Esophagus squamous epithelium (tissue), 5 donors: ENCODE results near the gene TMEM59L. TPM values are rescaled to one million over a fixed set of nuclear protein-coding genes. Genes with fewer than 3 reads are reported as not detected.

Experiments
- DNase-seq: peaks from one replicate; lab custom pipeline; 2025; lab: John Stamatoyannopoulos, UW
- H3K27ac ChIP-seq, 4 donors: fragments of 200-600 bp; sonication (generic); one replicate each; pipeline ENCODE4 v1.5.1; 2016 to 2019; ENCODE audit warnings: mild to moderate bottlenecking in 1 of 4
- H3K27me3 ChIP-seq, 4 donors: fragments of 200-600 bp; sonication (generic); 1 replicate in 3 of 4; 2 replicates in 1 of 4; pipeline versions ENCODE4 v1.5.1 to v1.6.0; 2017 to 2021; ENCODE audit warnings: antibody characterized with exemption in 1 of 4
- H3K36me3 ChIP-seq, 3 donors: fragments of 200-600 bp; sonication (generic); one replicate each; pipeline ENCODE4 v1.5.1; 2016 to 2019
- H3K4me1 ChIP-seq, 3 donors: fragments of 200-600 bp; sonication (generic); one replicate each; pipeline ENCODE4 v1.5.1; 2017 to 2019
- H3K4me3 ChIP-seq, 4 donors: fragments of 200-600 bp; sonication (generic); 1 replicate in 3 of 4; 2 replicates in 1 of 4; pipeline ENCODE4 v1.5.1; 2016 to 2019; ENCODE audit warnings: mild to moderate bottlenecking in 2 of 4, moderate library complexity in 1 of 4
- H3K9me3 ChIP-seq, 3 donors: fragments of 200-600 bp; sonication (generic); one replicate each; pipeline ENCODE4 v1.5.1; 2016 to 2019
- POLR2A ChIP-seq, 4 donors: fragments of 450-650 bp; IDR thresholded peaks; one replicate each; pipeline ENCODE4 v1.6.1; 2017; ENCODE audit warnings: antibody characterized with exemption in 4 of 4, mild to moderate bottlenecking in 4 of 4, moderate library complexity in 3 of 4
- WGBS, 2 donors: methylation state at CpG; one replicate each; pipeline ENCODE4 v1.1.5; 2018; 5-methylcytosine and 5-hydroxymethylcytosine counted together
- intact Hi-C: fragments of 100-400 bp; cut with DNase I; formaldehyde crosslinking; loops from one replicate; pipeline ENCODE4 v1.15.0; 2022
- total RNA-seq, 4 donors: library from RNA; depleted of rRNA; stranded (reverse); fragments of >200 nt; gene quantifications; one replicate each; pipeline ENCODE4 v1.1.0, GENCODE V29; 2016
- TF ChIP-seq, protein P1 (sequence below), 6 experiments: fragments of 450-650 bp in 4 of 6; fragments of 200-600 bp in 2 of 6; sonication (generic) in 2 of 6; IDR thresholded peaks; one replicate each; pipeline ENCODE4 v1.5.1; 2016 to 2019; ENCODE audit warnings: antibody characterized with exemption in 6 of 6, mild to moderate bottlenecking in 4 of 6, moderate library complexity in 4 of 6
- donor health status: DM: yes; HTN: yes; CAD: no.

The TMEM59L gene
- total RNA-seq, 4 donors from 2014 or later, result 0.18 to 2.7 TPM; not detected in 2

GRCh38 chr19:18603255-18603957 lies 9.3 kb upstream of the TMEM59L start:
- H3K4me3 ChIP-seq, result peak overlapping the region in 2 of 4 donors; percentile 49 to 63

DNA sequence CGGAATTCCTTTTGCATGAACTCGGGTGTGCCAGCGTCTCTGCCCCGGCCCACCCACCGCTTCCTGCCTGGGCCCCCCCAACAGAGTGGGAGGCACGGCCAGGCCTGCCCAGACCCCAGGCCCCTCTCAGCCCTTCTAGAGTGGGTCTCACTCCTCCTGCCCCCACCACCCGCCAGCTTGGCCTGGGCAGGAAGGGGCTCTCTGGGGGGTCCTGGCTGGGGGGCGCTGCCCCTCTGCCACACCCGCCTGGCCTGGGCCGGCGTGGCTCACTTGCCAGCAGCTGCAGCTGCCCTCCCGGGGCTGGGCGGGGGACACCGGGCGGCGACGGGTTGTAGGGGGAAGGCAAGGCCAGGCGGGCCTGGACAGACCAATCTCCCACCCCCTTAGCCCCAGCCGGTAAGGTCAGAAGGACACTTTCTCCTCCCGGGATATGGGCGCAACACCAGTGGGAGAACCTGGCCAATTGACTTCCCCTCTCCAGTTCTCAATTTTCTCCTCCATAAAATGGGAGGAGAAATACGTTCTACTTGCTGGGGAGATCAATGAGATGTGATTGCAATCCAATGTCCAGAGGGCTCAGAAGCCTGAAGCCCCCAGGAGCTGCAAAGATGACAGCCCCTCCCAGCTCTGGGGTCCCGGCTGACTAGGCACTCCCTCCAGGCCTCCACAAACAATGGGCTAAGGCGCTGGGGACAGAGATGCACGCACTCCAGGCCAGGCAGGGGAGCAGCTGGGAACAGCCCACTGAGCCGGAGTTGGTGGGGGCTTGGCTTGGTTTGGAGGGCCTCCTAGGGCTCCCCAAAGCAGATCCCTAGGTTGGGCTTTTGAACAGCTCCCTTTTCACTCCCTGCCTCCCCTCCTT lies 8.5 kb upstream of the TMEM59L start:
- Histone ChIP-seq H3K27me3 (peaks cover 4 to 96% (median 9%) of the 10 kb centered on the region in 4 donors), H3K9me3 (no peaks in the 10 kb centered on the region), H3K4me1 (peaks cover 16 to 48% (median 21%) of the 10 kb centered on the region in 3 donors), H3K27ac (peak overlapping the region in 2 of 4 donors; percentile 60 to 65), H3K4me3 (peak overlapping the region in 2 of 4 donors; percentile 49 to 63), H3K36me3 (no peaks in the 10 kb centered on the region)
- intact Hi-C loops, result no loop called here
- TF ChIP-seq, protein P1, sequence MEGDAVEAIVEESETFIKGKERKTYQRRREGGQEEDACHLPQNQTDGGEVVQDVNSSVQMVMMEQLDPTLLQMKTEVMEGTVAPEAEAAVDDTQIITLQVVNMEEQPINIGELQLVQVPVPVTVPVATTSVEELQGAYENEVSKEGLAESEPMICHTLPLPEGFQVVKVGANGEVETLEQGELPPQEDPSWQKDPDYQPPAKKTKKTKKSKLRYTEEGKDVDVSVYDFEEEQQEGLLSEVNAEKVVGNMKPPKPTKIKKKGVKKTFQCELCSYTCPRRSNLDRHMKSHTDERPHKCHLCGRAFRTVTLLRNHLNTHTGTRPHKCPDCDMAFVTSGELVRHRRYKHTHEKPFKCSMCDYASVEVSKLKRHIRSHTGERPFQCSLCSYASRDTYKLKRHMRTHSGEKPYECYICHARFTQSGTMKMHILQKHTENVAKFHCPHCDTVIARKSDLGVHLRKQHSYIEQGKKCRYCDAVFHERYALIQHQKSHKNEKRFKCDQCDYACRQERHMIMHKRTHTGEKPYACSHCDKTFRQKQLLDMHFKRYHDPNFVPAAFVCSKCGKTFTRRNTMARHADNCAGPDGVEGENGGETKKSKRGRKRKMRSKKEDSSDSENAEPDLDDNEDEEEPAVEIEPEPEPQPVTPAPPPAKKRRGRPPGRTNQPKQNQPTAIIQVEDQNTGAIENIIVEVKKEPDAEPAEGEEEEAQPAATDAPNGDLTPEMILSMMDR (IDR thresholded peaks at IDR 0.05), result no peak
- TF ChIP-seq POLR2A (IDR thresholded peaks at IDR 0.05), result no peak
- DNase-seq, result no peak
- 39 to 60% methylated on average over 4 to 8 of the region's 26 CpGs for WGBS, 2 donors

More at GRCh38 chr19:18603255-18603957, 9.3 kb upstream of the TMEM59L start:
- 51 to 62% methylated on average over 7 of the region's 32 CpGs for WGBS, 2 donors
- Histone ChIP-seq H3K27me3 (peaks cover 4 to 96% (median 9%) of the 10 kb centered on the region in 4 donors), H3K9me3 (no peaks in the 10 kb centered on the region), H3K36me3 (no peaks in the 10 kb centered on the region), H3K27ac (peak overlapping the region in 2 of 4 donors; percentile 60 to 65), H3K4me1 (peaks cover 16 to 48% (median 21%) of the 10 kb centered on the region in 3 donors)
- intact Hi-C loops, result no loop called here
- DNase-seq, result no peak
- TF ChIP-seq POLR2A (IDR thresholded peaks at IDR 0.05), result no peak
- TF ChIP-seq, protein P1 (IDR thresholded peaks at IDR 0.05), result peak in 1 of 6 experiments; percentile 21

DNA sequence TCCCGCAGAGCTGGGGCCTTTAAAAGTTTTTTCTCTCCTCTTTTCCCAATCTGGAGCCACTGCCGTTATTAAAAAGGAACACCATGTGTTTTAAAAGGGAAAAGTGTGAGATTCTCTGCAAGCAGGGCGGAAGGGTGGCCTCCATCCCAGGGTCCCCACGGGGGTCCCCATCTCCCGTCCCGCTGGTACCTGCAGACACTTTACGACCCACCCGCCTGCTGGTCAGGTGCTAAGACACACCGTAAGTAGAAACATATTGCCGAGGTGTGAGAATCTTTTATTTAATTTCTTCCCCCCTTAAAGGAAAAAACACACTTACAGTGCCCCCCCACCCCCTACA lies 7.9 kb upstream of the TMEM59L start:
- H3K27me3 ChIP-seq, result peaks cover 7 to 96% (median 13%) of the 10 kb centered on the region in 4 donors
- 46 to 58% methylated on average over 8 to 9 of the region's 10 CpGs for WGBS, 2 donors
- intact Hi-C loops, result no loop called here

DNA sequence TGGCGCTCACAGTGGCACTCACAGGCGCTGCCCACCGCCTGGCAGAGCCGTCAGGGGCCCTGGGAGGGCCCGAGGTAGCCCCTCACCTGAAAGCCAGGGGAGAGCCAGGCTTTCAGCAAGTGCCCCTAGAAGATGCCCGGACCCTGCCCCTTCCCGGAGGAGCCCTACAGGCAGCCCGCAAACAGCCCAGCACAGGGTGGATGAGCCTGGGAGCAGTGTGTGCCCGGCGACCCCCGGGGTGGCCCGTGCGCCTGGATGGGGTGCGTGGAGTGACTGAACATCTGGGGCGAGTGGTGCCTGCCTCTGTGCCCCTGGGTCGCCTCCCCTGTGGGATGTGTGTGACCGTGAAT lies 7.5 kb upstream of the TMEM59L start:
- Histone ChIP-seq H3K27me3 (peaks cover 11 to 96% (median 17%) of the 10 kb centered on the region in 4 donors), H3K9me3 (no peaks in the 10 kb centered on the region), H3K36me3 (no peaks in the 10 kb centered on the region), H3K4me3 (peak overlapping the region; percentile 28 to 63 (median 41)), H3K27ac (peak overlapping the region in 1 of 4 donors; percentile 52), H3K4me1 (peaks cover 16 to 48% (median 21%) of the 10 kb centered on the region in 3 donors)
- intact Hi-C loops, result no loop called here
- WGBS, 2 donors, result 30% methylated on average over 2 of the region's 17 CpGs; no CpG with 5 or more reads in 1 of the 2 donors
- no peak for DNase-seq
- no peak for TF ChIP-seq POLR2A (IDR thresholded peaks at IDR 0.05)
- TF ChIP-seq, protein P1 (IDR thresholded peaks at IDR 0.05), result no peak

More for the DNA sequence above, 7.9 kb upstream of the TMEM59L start:
- peak overlapping the region in 2 of 4 donors; percentile 49 to 63 for H3K4me3 ChIP-seq
- H3K9me3 ChIP-seq, result no peaks in the 10 kb centered on the region
- H3K4me1 ChIP-seq, result peaks cover 16 to 48% (median 21%) of the 10 kb centered on the region in 3 donors
- H3K27ac ChIP-seq, result no peak overlapping the region
- no peaks in the 10 kb centered on the region for H3K36me3 ChIP-seq
- no peak for DNase-seq
- TF ChIP-seq, protein P1 (IDR thresholded peaks at IDR 0.05), result no peak
- TF ChIP-seq POLR2A (IDR thresholded peaks at IDR 0.05), result no peak
